CD4-positive, alpha-beta T cell treated with Interleukin-15 for 1 hour (primary cell): Measurements from ENCODE around the gene SIK2.
"Not testable (repeated sequence)": the region's sequence is repeated elsewhere in the genome, so short reads cannot be mapped to it uniquely, and the experiment has no call there.

ENCODE experiments used
- DNase-seq: peaks from one replicate; pipeline ENCODE4 v3.0.0-alpha.2; 2020

The SIK2 gene

GRCh38 chr11:111631024-111631665 is 28.9 kb downstream of the SIK2 start:
- DNase-seq = no peak

DNA sequence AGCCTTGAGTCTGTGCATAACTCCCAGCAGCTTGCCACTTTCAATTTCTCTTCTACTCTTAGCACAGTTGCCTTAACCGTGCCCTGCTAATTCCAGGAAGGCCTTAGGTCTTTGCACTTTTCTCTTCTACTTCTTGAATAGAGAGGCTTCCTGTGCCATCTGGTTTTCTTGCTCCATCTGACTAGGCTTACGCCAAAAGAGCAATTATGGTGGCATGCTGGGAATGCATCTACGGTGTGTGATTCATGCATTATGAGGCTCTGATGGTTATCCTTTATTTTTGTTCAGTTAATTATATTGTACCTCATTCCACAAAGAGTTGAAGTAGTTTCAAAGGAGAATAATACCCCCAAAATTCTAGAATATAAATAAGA is 29.4 kb downstream of the SIK2 start:
- DNase-seq = no peak

DNA sequence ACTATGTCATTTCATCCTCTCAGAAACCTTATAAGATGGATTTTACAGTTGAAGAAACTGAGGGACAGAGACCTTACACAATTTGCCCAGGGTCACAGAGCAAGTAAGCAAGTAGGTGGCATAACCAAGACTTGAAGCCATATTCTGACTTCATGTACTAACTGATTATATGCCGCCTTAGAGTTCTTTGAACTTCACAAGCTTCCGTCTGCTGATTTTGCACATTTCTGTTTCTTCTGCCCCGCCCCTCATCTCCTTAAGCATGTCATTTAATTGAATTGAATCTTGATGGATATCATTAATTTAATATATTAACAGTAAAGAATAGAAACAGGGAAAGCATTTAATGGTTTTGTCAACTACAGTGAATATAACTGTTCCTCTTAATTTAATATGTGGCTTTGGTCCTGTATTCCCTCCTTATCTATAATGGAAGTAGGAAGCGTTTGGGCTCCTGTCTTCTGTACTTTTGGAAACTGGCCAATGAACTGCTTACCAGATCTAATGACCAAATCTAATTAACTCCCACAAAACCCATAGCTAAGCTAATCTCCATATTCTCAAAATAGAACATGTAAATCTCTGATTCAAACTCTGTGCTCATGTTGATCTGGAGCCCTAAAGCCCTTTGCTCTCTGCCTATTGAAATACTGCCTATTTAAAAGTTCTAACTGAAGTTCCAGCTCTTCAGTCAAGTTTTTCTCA is 30.4 kb downstream of the SIK2 start:
- no peak for DNase-seq

DNA sequence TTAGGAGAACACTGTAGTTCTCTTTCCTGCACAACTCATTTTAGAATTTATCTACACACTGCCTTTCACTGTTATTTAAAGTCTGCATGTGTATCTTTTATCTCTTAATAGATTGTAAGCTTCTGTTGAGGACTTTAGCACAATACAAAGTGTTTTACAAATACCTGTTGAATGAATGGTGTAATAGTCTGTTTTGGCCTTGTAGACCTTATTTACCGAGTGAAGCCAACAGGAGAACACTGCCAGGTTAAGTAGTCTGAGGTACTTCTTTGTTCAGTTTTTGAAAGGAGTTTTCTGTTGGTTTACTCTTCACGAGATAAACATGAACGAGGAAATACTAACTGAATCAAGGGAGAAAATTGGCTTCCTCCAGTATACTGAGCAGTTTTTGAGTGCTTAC is 31.0 kb downstream of the SIK2 start:
- no peak for DNase-seq

DNA sequence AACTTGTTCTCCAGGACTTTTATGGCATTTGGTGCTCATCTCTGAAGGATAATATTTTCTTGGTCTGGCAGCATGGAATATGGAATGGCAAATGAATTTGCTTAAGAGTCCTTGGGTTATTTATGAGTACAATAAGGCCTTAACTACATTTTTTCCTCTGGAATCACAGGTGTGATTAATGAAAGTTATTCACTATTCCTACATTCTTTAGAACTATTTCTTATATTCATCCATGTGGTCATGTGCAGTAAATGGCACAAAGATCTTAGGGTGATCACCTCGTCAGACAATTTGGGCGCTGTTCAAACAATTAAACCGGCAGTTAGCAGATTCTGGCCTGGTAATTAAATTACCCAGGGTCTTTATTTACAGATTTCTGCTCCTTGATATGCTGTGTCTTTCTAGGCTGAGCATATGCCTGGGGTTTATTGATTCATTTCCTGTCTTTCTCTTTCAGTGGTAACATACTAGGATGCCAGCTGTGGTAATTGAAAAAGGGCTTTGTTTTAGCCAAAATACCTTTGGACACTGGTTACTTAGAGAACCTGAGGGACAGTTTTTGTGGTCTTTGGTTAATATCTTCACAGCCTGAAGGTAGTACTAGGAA is 31.6 kb downstream of the SIK2 start:
- no peak for DNase-seq

- no peak for DNase-seq
Observed at GRCh38 chr11:111634981-111635705, 32.9 kb downstream of the SIK2 start.

DNA sequence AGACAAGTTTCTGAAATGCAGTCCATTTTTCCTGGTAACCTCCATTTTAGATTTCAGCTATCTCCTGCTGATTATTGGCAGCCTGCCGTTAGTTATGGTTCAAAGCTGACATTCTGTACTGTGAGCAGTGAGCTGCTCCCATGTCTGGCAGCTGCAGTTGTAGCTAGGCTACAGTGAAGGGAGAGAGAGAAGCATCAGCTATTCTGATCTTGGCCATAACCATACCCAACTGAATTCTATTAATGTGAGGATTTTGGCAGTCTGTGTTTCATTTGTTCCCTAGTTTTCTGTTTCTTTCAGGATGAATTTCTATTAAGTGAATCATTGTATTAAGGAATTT is 33.4 kb downstream of the SIK2 start:
- DNase-seq = no peak

GRCh38 chr11:111637885-111638284 is 35.6 kb downstream of the SIK2 start:
- no peak for DNase-seq

- DNase-seq = no peak
Observed at GRCh38 chr11:111639226-111639925, 37.1 kb downstream of the SIK2 start.

- no peak for DNase-seq
Observed at GRCh38 chr11:111641339-111642015, 39.2 kb downstream of the SIK2 start.

- DNase-seq = no peak
Observed at GRCh38 chr11:111642542-111642941, 40.3 kb downstream of the SIK2 start.

DNA sequence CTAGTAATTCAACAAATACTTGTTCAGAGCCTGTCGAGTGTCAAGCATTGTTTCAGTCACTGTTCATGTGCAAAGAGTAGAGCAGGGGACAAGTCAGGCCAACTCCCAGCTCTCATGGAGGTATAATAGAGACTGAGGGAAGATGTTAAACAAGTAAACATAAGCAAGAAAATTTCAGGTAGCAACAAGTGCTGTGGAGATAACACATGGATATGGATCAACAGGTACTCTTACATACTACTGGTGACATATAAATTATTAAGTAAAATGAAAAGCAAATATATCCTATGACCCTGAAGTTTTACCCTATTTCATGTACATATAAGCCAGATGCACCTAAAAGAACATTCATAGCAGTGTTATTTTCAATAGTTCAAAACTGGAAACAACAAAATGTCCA is 42.7 kb downstream of the SIK2 start:
- DNase-seq = no peak

DNA sequence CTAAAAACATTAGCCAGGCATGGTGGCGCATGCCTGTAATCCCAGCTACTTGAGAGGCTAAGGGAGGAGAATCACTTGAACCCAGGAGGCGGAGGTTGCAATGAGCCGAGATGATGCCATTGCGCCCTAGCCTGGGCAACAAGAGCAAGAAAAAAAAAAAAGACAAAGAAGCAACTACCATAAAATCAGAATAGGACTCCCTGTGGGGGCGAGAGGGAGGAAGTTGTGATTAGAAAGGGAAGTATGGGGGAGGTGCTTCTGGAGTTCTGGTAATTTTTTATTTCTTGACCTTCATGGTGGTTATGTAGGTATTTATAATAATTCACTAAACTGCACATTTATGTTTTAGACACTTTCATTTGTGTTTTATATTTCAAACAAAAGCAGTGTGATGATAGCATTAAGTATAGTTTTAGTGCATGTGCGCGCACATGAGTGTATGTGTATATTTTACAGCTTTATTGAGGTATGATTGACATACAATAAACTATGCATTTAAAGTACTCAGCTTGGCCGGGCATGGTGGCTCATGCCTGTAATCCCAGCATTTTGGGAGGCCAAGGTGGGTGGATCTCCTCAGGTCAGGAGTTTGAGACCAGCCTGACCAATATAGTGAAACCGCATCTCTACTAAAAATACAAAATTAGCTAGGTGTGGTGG is 43.5 kb downstream of the SIK2 start:
- no peak for DNase-seq

DNA sequence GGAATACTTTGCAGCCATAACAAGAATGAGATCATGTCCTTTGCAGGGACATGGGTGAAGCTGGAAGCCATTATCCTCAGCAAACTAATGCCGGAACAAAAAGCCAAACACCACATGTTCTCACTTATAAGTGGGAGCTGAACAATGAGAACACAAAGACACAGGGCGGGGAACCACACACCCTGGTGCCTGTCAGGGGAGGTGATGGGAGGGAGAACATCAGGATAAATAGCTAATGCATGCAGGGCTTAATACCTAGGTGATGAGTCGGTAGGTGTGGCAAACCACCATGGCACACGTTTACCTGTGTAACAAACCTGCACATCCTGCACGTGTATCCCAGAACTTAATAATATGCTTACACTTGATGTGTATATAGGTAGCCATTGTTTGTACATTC is 49.1 kb downstream of the SIK2 start:
- not testable (repeated sequence) for DNase-seq

DNA sequence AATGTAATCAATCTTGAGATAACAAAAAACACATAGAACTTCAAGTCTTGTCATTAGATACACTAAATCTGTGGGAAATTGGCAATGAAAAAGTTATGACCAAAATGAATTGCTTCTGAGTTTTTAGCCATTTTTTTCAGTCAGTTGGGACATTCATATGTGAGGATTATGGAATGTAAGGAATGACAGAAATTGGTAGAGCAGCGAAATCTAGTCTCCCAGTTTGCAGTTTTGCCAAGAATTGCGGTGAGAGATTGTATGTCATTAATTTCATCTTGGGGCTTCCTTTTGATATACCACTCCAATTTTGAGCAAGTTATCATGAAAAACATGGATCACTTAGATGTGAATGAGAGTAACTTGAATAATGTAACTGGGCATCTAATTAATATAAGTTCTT is 49.9 kb downstream of the SIK2 start:
- DNase-seq = no peak

- no peak for DNase-seq
Observed at GRCh38 chr11:111654601-111655000, 52.4 kb downstream of the SIK2 start.

- no peak for DNase-seq
Observed at GRCh38 chr11:111655924-111656323, 53.7 kb downstream of the SIK2 start.

GRCh38 chr11:111657905-111658304 is 55.7 kb downstream of the SIK2 start:
- DNase-seq = not testable (repeated sequence)

GRCh38 chr11:111658493-111658892 is 56.2 kb downstream of the SIK2 start:
- DNase-seq = not testable (repeated sequence)

- DNase-seq = no peak
Observed at GRCh38 chr11:111659201-111660115, 57.2 kb downstream of the SIK2 start.

GRCh38 chr11:111660822-111661221 is 58.6 kb downstream of the SIK2 start:
- no peak for DNase-seq
